AG09319 (cell line): ENCODE measurements around the gene MMP23B.

Experiments
- DNase-seq: peaks from one replicate; pipeline ENCODE4 v3.0.0-alpha.2; 2010; ENCODE audit warnings: low read depth; ENCODE audit errors: extremely low read depth
- TF ChIP-seq, protein P1 (sequence below): IDR thresholded peaks from 2 replicates; pipeline ENCODE4 v1.5.1; 2011; ENCODE audit warnings: low read depth, mild to moderate bottlenecking, inconsistent platforms, low read length, moderate library complexity

Gene MMP23B

GRCh38 chr1:1605034-1605591 lies 26.9 kb upstream of the MMP23B start:
- TF ChIP-seq, protein P1, sequence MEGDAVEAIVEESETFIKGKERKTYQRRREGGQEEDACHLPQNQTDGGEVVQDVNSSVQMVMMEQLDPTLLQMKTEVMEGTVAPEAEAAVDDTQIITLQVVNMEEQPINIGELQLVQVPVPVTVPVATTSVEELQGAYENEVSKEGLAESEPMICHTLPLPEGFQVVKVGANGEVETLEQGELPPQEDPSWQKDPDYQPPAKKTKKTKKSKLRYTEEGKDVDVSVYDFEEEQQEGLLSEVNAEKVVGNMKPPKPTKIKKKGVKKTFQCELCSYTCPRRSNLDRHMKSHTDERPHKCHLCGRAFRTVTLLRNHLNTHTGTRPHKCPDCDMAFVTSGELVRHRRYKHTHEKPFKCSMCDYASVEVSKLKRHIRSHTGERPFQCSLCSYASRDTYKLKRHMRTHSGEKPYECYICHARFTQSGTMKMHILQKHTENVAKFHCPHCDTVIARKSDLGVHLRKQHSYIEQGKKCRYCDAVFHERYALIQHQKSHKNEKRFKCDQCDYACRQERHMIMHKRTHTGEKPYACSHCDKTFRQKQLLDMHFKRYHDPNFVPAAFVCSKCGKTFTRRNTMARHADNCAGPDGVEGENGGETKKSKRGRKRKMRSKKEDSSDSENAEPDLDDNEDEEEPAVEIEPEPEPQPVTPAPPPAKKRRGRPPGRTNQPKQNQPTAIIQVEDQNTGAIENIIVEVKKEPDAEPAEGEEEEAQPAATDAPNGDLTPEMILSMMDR = no peak

DNA sequence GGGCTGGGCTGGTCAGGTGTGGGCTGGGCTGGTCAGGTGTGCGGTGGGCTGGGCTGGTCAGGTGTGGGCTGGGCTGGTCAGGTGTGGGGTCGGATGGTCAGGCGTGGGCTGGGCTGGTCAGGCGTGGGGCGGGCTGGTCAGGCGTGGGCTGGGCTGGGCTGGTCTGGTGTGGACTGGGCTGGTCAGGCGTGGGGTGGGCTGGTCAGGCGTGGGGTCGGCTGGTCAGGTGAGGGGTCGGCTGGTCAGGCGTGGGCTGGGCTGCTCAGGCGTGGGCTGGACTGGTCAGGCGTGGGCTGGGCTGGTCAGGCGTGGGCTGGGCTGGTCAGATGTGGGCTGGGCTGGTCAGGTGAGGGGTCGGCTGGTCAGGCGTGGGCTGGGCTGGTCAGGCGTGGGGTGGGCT lies 26.2 kb upstream of the MMP23B start:
- TF ChIP-seq, protein P1 = no peak
- DNase-seq = no peak

More at GRCh38 chr1:1605034-1605591, 26.9 kb upstream of the MMP23B start:
- no peak for DNase-seq

DNA sequence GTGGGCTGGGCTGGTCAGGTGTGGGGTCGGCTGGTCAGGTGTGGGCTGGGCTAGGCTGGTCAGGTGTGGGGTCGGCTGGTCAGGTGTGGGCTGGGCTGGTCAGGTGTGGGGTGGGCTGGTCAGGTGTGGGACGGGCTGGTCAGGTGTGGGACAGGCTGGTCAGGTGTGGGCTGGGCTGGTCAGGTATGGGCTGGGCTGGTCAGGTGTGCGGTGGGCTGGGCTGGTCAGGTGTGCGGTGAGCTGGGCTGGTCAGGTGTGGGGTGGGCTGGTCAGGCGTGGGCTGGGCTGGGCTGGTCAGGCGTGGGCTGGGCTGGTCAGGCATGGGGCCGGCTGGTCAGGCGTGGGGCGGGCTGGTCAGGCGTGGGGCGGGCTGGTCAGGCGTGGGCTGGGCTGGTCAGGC lies 25.7 kb upstream of the MMP23B start:
- no peak for DNase-seq
- TF ChIP-seq, protein P1 = no peak

DNA sequence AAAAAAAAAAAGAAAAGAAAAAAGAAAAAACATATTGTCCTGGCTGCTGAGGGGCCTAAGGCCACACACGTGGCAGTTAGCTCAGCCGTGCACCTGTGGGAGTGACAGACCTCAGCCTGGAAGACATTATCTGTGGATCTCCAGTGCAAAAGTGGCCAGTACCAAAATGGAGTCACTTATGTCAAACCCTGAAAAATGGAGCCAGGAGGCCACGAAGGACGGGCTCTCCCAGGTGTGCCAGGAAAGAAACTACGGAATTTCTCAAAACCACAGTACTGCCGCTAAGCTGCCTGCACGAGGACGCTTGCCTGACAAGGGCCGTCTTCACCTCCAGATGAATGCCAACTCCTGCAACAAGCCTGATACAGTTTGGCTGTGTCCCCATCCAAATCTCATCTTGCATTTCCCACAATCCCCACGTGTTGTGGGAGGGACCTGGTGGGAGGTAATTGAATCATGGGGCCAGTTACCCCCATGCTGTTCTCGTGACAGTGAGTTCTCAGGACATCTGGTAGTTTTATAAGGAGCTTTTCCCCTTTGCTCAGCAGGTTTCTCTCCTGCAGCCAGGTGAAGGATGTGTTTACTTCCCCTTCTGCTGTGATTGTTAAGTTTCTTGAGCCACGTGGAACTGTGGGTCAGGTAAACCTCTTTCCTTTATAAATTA lies 22.0 kb upstream of the MMP23B start:
- TF ChIP-seq, protein P1 = no peak
- no peak for DNase-seq

GRCh38 chr1:1610796-1611195 lies 21.2 kb upstream of the MMP23B start:
- no peak for DNase-seq
- TF ChIP-seq, protein P1 = no peak

GRCh38 chr1:1612104-1612400 lies 19.9 kb upstream of the MMP23B start:
- DNase-seq = no peak
- TF ChIP-seq, protein P1 = no peak

DNA sequence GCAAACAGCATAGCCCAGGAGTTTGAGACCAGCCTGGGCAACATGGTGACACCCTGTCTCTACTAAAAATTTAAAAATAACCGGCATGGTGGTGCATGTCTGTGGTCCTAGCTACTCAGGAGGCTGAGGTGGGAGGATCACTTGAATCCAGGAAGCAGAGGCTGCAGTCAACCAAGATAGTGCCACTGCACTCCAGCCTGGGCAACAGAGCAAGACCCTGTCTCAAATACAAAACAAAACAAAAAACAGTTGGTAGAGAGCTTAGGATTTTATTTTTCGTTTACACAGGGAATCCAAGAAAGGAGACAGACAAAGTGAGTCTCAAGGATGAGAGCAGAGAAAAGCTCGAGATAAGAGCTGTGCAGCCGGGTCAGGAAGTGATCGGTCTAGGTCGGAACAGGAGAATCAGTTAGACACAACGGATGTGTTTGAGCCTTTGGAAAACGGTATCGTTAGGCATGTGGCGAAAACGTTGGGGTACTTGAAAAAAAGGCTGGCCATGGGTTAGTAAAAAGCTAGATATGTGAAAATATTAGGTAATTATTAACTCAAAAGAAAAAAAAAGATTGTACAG lies 18.4 kb upstream of the MMP23B start:
- DNase-seq = no peak
- TF ChIP-seq, protein P1 = no peak
